NCI-H2196 treated with DMSO at 0.1 percent for 48 hours (cell line): ENCODE measurements around the gene SKOR1.

Experiments used
- DNase-seq: peaks from one replicate; lab custom pipeline; 2025; ENCODE audit not compliant: unreplicated experiment; lab: John Stamatoyannopoulos, UW

The SKOR1 gene

GRCh38 chr15:67816668-67817067 is 8.6 kb upstream of the SKOR1 start:
- no peak for DNase-seq

GRCh38 chr15:67818464-67818863 is 6.8 kb upstream of the SKOR1 start:
- DNase-seq: no peak

- DNase-seq: no peak
Measured at GRCh38 chr15:67819636-67820035, 5.7 kb upstream of the SKOR1 start.

GRCh38 chr15:67820122-67820991 is 5.0 kb upstream of the SKOR1 start:
- no peak for DNase-seq

GRCh38 chr15:67820992-67821783 is 4.1 kb upstream of the SKOR1 start:
- DNase-seq: no peak

- DNase-seq: no peak
Measured at GRCh38 chr15:67821784-67822440, 3.4 kb upstream of the SKOR1 start.

GRCh38 chr15:67822537-67823313 is 2.6 kb upstream of the SKOR1 start:
- DNase-seq: no peak

- DNase-seq: no peak
Measured at GRCh38 chr15:67823314-67824196, 1.8 kb upstream of the SKOR1 start.

GRCh38 chr15:67824197-67824968 is 926 bp upstream of the SKOR1 start:
- no peak for DNase-seq

- no peak for DNase-seq
Measured at GRCh38 chr15:67825881-67826716, 790 bp downstream of the SKOR1 start.

- DNase-seq: no peak
Measured at GRCh38 chr15:67826717-67827561, 1.6 kb downstream of the SKOR1 start.

- DNase-seq: no peak
Measured at GRCh38 chr15:67827562-67828277, 2.4 kb downstream of the SKOR1 start.

GRCh38 chr15:67828278-67828968 is 3.1 kb downstream of the SKOR1 start:
- DNase-seq: no peak

GRCh38 chr15:67828969-67829646 is 3.8 kb downstream of the SKOR1 start:
- DNase-seq: no peak

- DNase-seq: no peak
Measured at GRCh38 chr15:67829647-67830504, 4.6 kb downstream of the SKOR1 start.
